Activated naive CD4-positive, alpha-beta T cell treated with anti-CD3 and anti-CD28 coated beads, Interleukin-2, amount 50 U/mL, for 72 hours (primary cell): ENCODE results near the gene DLG2. TPM values are rescaled to one million over a fixed set of nuclear protein-coding genes. Genes with fewer than 3 reads are reported as not detected.

Experiments used
- ATAC-seq, 2 donors: fragments of 150-1000 bp; cut with Tn5 transposase; 2 replicates each; pipeline ENCODE4 v1.10.0; 2021; ENCODE audit warnings: mild to moderate bottlenecking in 2 of 2, moderate library complexity in 2 of 2
- DNase-seq, 2 donors: peaks; one replicate each; pipeline ENCODE4 v3.0.0; 2021 to 2022; ENCODE audit warnings: low spot score in 2 of 2
- H3K27ac Mint-ChIP-seq, 2 donors: one replicate each; pipeline ENCODE4 v1.8.0; 2022; ENCODE audit warnings: mild to moderate bottlenecking in 2 of 2, mixed read lengths in 2 of 2
- H3K36me3 Mint-ChIP-seq, 2 donors: one replicate each; pipeline ENCODE4 v1.8.0; 2022; ENCODE audit warnings: mixed read lengths in 2 of 2
- H3K9me3 Mint-ChIP-seq, 2 donors: one replicate each; pipeline ENCODE4 v1.8.0; 2022; ENCODE audit warnings: mixed read lengths in 2 of 2
- total RNA-seq, 2 donors: library from RNA; stranded (reverse); gene quantifications; one replicate each; pipeline ENCODE4 v1.2.3, GENCODE V29; 2022

Gene DLG2
- total RNA-seq, 2 donors from 2014 or later: 4.2 to 5.4 TPM

GRCh38 chr11:84503503-84503902, 1123.6 kb downstream of the DLG2 start:
- ATAC-seq (no peak), DNase-seq (no peak)
- Mint-ChIP-seq H3K36me3 (no peaks in the 10 kb centered on the region), H3K9me3 (peaks cover 0 to 4% of the 10 kb centered on the region in 2 donors), H3K27ac (no peak overlapping the region)

- peaks cover 0 to 4% of the 10 kb centered on the region in 2 donors for H3K9me3 Mint-ChIP-seq
- no peak overlapping the region for H3K27ac Mint-ChIP-seq
- no peaks in the 10 kb centered on the region for H3K36me3 Mint-ChIP-seq
- ATAC-seq (no peak), DNase-seq (no peak)
These were observed 1125.4 kb downstream of the DLG2 start for GRCh38 chr11:84501750-84502149.

GRCh38 chr11:84497981-84498411, 1129.1 kb downstream of the DLG2 start:
- DNase-seq (no peak), ATAC-seq (peak in 1 of 2 donors; percentile 62)
- peaks cover 6 to 13% of the 10 kb centered on the region in 2 donors for H3K9me3 Mint-ChIP-seq
- no peaks in the 10 kb centered on the region for H3K36me3 Mint-ChIP-seq
- no peak overlapping the region for H3K27ac Mint-ChIP-seq

GRCh38 chr11:84497181-84497580, 1130.0 kb downstream of the DLG2 start:
- H3K27ac Mint-ChIP-seq: no peak overlapping the region
- peaks cover 5 to 13% of the 10 kb centered on the region in 2 donors for H3K9me3 Mint-ChIP-seq
- H3K36me3 Mint-ChIP-seq: no peaks in the 10 kb centered on the region
- ATAC-seq (no peak), DNase-seq (no peak)

- DNase-seq (no peak), ATAC-seq (peak in 1 of 2 donors; percentile 55)
- Mint-ChIP-seq H3K36me3 (no peaks in the 10 kb centered on the region), H3K27ac (no peak overlapping the region), H3K9me3 (peaks cover 7 to 13% of the 10 kb centered on the region in 2 donors)
These were observed 1131.0 kb downstream of the DLG2 start for GRCh38 chr11:84496122-84496521.

GRCh38 chr11:84480131-84480530, 1147.0 kb downstream of the DLG2 start:
- ATAC-seq (no peak), DNase-seq (no peak)
- Mint-ChIP-seq H3K27ac (no peak overlapping the region), H3K9me3 (peaks cover 6 to 13% of the 10 kb centered on the region in 2 donors), H3K36me3 (no peaks in the 10 kb centered on the region)

GRCh38 chr11:84476581-84476980, 1150.6 kb downstream of the DLG2 start:
- peaks cover 7 to 11% of the 10 kb centered on the region in 2 donors for H3K9me3 Mint-ChIP-seq
- H3K36me3 Mint-ChIP-seq: no peaks in the 10 kb centered on the region
- DNase-seq (no peak), ATAC-seq (no peak)
- H3K27ac Mint-ChIP-seq: no peak overlapping the region

GRCh38 chr11:84471501-84471900, 1155.6 kb downstream of the DLG2 start:
- no peak for ATAC-seq

GRCh38 chr11:84468235-84468634, 1158.9 kb downstream of the DLG2 start:
- DNase-seq (no peak), ATAC-seq (no peak)
- no peak overlapping the region for H3K27ac Mint-ChIP-seq
- no peaks in the 10 kb centered on the region for H3K36me3 Mint-ChIP-seq
- peaks cover 4 to 23% of the 10 kb centered on the region in 2 donors for H3K9me3 Mint-ChIP-seq

More at GRCh38 chr11:84471501-84471900, 1155.6 kb downstream of the DLG2 start:
- H3K36me3 Mint-ChIP-seq: no peaks in the 10 kb centered on the region
- peaks cover 4 to 23% of the 10 kb centered on the region in 2 donors for H3K9me3 Mint-ChIP-seq
- no peak for DNase-seq
- H3K27ac Mint-ChIP-seq: no peak overlapping the region

GRCh38 chr11:84465040-84465439, 1162.1 kb downstream of the DLG2 start:
- no peak for ATAC-seq
- Mint-ChIP-seq H3K9me3 (peaks cover 2 to 14% of the 10 kb centered on the region in 2 donors), H3K36me3 (no peaks in the 10 kb centered on the region), H3K27ac (no peak overlapping the region)
- DNase-seq: no peak

GRCh38 chr11:84455691-84456090, 1171.5 kb downstream of the DLG2 start:
- Mint-ChIP-seq H3K9me3 (peaks cover 6 to 15% of the 10 kb centered on the region in 2 donors), H3K27ac (no peak overlapping the region), H3K36me3 (no peaks in the 10 kb centered on the region)
- DNase-seq (no peak), ATAC-seq (no peak)

GRCh38 chr11:84452211-84452610, 1174.9 kb downstream of the DLG2 start:
- Mint-ChIP-seq H3K9me3 (peaks cover 6 to 15% of the 10 kb centered on the region in 2 donors), H3K36me3 (no peaks in the 10 kb centered on the region), H3K27ac (no peak overlapping the region)
- DNase-seq (no peak), ATAC-seq (no peak)

- Mint-ChIP-seq H3K36me3 (no peaks in the 10 kb centered on the region), H3K27ac (no peak overlapping the region), H3K9me3 (peaks cover 5 to 10% of the 10 kb centered on the region in 2 donors)
- ATAC-seq (no peak), DNase-seq (no peak)
These were observed 1188.6 kb downstream of the DLG2 start for GRCh38 chr11:84438565-84438964.

- no peak for ATAC-seq
- Mint-ChIP-seq H3K9me3 (peaks cover 5 to 9% of the 10 kb centered on the region in 2 donors), H3K36me3 (no peaks in the 10 kb centered on the region), H3K27ac (no peak overlapping the region)
- DNase-seq: no peak
These were observed 1189.8 kb downstream of the DLG2 start for GRCh38 chr11:84437071-84437980.

- no peak overlapping the region for H3K27ac Mint-ChIP-seq
- no peaks in the 10 kb centered on the region for H3K36me3 Mint-ChIP-seq
These were observed 1196.5 kb downstream of the DLG2 start for GRCh38 chr11:84430661-84431060.

GRCh38 chr11:84425673-84426072, 1201.5 kb downstream of the DLG2 start:
- no peak for ATAC-seq
- no peak for DNase-seq
- no peak overlapping the region for H3K27ac Mint-ChIP-seq
- peaks cover 14 to 18% of the 10 kb centered on the region in 2 donors for H3K9me3 Mint-ChIP-seq
- peaks cover 5 to 6% of the 10 kb centered on the region in 2 donors for H3K36me3 Mint-ChIP-seq

More at GRCh38 chr11:84430661-84431060, 1196.5 kb downstream of the DLG2 start:
- ATAC-seq (no peak), DNase-seq (no peak)
- H3K9me3 Mint-ChIP-seq: peaks cover 6 to 12% of the 10 kb centered on the region in 2 donors

- ATAC-seq (no peak), DNase-seq (no peak)
- Mint-ChIP-seq H3K36me3 (peaks cover 6 to 13% of the 10 kb centered on the region in 2 donors), H3K9me3 (peaks cover 18 to 39% of the 10 kb centered on the region in 2 donors), H3K27ac (no peak overlapping the region)
These were observed 1206.9 kb downstream of the DLG2 start for GRCh38 chr11:84420271-84420670.

GRCh38 chr11:84419616-84420015, 1207.5 kb downstream of the DLG2 start:
- no peak overlapping the region for H3K27ac Mint-ChIP-seq
- peaks cover 6 to 13% of the 10 kb centered on the region in 2 donors for H3K36me3 Mint-ChIP-seq
- DNase-seq (no peak), ATAC-seq (no peak)
- H3K9me3 Mint-ChIP-seq: peaks cover 18 to 35% of the 10 kb centered on the region in 2 donors
